NCI-H2029 (cell line): ENCODE results near the gene ELAVL1.
A peak's percentile ranks its signal among the peaks of the same experiment; 100 is the strongest.
"Not testable (repeated sequence)": the region's sequence is repeated elsewhere in the genome, so short reads cannot be mapped to it uniquely, and the experiment has no call there.

Source experiments
- DNase-seq: peaks from one replicate; lab custom pipeline; 2025; lab: John Stamatoyannopoulos, UW

The ELAVL1 gene

DNA sequence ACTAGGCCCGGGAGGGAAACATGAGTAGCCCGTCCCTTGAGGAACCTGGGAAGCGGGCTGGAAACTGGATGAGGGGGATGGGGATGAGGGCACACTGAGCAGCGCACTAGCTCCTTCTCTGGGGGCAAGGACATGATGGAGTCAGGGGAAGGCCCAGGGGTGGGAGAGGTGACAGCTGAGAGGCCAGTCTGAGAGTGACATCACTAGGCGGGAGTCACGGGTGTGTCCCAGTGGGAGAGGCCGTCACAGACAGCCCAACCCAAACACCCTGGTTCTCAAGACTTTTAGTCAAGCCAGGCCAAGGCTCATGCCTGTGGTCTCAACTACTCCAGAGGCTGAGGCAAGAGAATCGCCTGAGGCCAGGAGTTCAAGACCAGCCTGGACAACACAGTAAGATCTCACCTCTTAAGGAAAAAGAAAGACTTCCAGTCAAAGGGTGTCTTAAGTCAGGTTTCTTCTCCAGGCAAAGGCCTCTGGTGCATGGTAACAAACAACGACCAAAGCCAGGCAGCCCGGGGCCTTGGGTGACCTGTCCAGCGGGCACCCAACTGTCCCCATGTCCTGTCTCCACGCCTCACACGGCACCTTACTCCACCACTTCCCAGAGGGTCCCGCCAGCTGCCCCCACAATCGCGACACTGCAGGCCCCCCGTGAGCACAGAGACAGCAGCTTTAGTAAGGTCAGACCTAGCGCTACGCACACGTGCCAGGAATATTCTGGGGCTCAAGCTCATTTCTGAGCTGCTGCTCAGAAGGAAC is 36.5 kb downstream of the ELAVL1 start:
- no peak for DNase-seq

DNA sequence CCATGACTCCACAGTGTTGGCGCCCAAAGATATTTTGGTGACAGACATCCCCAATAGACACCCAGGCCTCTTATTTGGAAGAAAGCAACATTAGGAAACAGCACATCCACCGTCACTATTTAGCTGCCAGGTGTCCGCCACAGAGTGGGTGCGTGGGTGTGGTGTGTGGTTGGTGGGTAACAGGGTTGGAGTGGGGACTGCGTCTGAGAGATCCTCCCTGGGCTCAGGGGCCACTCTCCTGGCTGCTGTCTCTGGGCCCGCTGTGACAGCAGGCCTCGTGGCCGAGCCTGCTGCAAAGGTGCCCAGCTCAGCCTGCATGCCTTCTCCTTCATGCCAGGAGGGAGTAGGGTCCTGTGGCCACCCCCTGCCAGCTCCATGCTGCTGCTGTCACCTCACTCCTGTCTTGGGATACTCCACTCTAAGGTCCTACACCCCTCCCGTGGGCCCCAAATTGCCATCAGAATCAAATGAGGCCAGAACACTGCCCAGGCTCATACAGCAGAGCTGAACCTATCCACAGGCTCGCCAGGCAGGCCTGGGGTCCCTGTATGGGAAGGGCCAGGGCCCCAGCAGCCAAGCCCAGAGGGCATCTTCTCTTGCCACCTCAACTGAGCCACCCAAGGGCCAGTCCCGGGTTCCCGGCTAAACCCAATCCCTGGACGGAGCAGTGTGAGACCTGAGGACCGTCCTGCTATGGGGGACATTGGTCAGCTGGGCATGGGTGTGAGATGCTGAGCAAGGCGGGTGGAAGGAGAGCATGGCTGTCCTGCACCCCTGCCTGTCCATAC is 37.2 kb downstream of the ELAVL1 start:
- DNase-seq = no peak

DNA sequence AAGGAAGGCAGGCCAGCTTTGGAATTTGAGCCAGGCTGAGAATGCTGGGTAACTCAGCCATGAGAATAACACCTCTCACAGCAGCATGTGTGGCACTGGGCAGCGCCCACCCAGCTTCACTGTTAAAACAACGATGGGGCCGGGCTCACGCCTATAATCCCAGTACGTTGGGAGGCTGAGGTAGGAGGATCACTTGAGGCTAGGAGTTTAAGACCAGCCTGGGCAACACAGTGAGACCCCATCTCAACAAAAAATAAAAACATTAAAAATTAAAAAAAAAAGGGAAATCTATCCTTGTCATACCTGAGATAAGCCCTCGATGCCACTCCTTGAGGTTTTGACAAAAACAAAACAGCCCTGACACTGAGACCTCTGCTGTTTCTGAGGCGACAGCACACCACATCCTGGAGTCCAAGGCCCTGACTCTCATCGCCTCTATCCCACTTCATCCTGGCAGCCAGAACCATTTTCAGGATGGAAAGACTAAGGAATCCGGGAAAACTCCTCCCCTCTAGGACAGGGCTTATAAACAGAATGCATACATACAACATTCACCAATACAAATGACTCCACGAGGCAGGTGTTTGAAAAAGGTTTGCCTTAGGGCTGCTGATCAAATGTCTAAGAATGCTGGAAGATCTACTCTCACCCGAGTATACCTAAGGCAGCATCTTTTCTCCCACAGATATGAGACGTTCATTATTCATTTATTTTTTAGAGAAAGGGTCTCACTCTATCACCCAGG is 39.3 kb downstream of the ELAVL1 start:
- DNase-seq = no peak

DNA sequence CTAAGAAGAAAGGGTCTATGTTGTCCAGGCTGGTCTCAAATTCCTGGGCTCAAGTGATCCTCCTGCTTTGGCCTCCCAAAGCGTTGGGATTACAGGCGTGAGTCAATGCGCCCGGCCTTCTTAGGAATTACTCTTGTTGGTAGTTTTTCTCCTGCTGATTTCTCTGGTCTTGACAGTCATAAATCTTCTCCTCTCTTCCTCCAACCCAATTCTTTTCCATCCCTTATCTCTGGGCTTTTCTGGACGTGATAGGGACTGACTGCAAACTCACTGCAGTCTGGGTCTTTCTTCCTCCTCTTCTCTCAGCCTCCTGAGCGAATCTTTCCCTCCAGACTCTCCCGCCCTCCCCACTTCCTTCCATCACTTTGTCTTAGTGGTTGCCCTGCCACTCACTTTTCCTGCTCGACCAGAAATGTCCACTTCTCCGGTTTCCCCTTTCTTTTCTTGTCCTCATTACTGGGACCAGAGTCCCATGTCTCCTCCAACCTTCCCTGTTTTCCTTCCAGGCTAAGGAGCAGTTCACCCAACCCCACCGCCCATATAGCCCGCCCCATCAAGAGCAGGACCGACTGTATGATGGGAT is 40.1 kb downstream of the ELAVL1 start:
- DNase-seq = no peak

DNA sequence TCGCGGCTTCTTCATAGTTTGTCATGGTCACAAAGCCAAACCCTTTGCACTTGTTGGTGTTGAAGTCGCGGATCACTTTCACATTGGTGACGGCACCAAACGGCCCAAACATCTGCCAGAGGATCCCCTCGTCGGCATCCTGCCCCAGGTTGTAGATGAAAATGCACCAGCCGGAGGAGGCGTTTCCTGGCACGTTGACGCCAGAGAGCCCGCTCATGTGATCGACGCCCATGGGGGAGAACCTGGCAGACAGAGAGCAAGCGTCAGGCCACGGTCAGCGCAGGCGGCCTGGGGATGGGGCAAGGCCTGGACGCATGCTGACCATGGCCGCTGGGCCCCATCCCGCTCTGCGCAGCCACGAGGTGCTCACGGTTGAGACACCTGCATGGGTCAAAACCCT is 41.9 kb downstream of the ELAVL1 start:
- DNase-seq = no peak

DNA sequence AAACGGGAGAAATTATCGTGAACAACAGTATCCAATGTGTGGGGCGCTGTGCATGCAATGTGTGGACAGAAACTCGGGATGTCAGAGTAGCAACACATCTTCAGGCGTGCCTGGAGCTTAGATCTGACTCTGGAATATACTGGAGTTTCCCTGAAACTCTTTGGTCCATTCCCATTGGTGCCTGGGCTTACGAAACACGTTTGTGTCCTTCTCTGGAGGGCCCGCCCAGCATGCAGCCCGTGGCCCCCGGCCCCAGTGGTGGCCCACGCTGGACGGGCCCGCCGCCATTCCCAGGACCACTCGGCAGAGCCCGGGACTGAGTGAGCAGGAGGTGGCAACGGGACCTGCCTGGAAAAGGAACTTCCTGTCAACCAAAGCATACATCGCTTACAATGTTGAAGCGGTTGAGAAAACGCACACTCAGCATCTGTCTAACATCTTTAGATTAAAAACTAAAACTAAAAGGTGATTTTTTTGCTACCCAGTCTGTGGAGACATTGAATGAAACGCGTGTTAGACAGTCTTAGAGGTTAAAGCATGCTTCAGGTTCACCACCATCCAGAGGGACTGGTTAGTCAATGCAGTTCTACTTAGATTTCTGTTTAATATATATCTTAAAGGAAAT is 42.7 kb downstream of the ELAVL1 start:
- no peak for DNase-seq

DNA sequence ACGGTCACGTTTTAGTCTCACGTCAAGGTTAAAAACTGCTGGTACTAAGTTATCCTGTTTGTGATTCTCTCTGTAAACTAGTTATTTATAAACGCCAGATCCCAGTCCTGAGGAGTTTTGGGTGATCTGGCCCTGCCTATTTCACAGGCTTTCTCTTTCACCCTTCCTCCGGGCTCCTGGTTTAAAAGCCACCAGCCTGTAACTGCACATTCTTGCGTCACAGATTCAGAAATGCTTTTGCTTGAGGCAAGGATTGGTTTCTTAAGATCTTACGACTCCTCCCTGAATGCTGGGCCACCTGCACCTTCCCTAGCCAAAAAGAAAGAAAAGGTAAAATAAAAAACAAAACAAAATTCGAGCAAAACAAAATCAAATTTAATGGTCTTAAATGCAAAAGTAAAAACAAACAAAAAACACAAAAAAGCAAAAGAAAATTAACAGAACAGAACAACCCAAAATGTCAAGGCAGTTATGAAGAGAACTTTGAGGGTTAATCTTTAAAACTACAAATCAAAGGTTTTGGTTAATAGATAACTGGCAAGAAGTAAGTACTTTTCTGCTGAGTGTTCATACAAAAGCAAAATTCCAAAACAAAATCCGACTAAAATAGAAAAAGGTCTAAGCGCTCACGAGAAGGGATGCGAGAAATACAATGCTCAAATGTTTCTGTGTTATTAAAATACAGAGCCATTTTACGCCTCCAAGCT is 43.4 kb downstream of the ELAVL1 start:
- no peak for DNase-seq

DNA sequence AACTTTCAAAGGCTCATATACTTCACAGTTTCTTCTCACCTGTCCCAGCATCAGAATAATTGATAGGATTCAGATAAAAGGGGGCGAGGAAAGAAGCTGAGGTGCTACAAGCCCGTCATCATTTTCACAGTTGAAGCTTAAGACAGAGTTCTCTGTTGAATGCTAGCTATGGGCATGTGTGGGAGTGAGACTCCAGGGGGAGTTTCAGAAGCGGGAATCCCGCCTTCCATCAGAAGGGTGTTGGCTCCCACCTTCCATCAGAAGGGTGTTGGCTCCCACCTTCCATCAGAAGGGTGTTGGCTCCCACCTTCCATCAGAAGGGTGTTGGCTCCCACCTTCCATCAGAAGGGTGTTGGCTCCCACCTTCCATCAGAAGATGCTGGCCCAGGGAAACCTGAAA is 44.4 kb downstream of the ELAVL1 start:
- not testable (repeated sequence) for DNase-seq

DNA sequence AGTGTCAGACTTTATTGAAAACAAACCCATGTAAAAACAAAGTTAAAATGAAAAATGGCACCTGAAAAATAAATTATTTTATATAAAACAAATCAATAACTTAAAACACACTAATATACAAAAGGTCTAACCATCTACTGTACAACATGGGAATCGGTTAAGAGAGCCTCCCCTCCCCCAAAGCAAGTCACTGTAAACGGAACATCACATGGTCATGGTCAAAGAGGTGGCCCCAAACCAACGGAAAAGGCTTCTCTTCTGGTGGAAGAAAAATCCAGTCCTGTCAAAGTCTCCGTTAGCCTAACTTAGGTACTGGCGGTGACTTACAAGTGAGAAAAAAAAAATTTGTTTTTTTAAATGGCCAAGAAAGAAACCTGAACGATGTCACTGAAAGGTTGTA is 46.2 kb downstream of the ELAVL1 start:
- no peak for DNase-seq

DNA sequence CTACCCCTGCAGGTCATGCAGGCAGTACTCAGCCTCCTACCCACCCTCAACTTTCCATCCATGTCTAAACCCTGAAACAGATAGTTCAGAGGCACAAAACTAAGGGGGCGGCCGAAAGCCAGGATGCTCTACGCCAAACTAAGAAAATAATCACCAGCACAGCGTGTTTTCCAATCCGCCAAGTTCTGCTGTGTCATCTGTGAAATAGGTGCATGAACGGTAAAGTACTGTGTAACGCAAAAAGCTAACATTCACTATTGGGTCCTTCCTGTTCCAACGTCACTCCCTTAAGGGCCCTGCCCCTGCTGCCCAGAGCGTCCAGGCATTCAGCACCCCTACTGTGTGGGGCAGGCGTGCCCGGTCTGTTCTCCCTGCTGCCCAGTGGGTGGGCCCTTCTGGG is 49.7 kb downstream of the ELAVL1 start:
- DNase-seq = no peak

DNA sequence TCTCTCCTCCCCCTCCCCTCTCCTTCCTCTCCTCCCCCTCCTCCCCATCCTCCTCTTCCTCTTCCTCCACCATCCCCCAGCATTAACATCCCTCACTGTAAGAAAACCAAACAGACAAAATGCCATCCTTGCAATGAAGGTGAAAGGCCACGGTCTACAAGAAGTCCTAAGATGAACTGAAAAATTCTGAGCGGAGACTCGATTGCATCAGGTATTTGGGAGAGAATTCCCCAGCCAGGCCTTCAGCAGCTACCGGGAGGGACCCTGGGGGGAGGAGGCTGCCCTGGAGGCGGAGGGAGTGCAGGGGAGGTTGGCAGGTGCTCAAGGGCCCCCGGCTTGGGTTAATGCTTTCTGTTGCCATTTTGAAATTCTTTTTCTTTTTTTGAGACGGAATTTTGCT is 51.9 kb downstream of the ELAVL1 start:
- DNase-seq = no peak

DNA sequence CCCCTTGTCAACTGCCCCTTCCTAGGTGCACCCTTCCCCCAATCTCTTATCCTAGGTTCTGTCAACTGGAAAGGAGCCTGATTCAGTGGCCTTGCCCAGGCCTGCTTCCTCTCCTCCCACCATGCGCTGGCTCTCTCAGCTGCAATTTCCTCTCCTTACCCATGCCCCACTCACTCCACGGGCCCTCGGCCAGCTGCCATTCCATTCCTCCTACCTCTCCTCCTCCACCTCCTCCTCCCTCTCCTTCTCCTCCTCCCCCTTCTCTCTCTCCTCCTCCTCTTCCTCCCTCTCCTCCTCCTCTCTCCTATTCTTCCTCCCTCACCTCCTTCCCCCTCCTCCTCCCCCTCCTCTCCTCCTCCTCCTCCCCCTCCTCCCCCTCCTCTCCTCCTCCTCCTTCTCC is 52.4 kb downstream of the ELAVL1 start:
- no peak for DNase-seq

DNA sequence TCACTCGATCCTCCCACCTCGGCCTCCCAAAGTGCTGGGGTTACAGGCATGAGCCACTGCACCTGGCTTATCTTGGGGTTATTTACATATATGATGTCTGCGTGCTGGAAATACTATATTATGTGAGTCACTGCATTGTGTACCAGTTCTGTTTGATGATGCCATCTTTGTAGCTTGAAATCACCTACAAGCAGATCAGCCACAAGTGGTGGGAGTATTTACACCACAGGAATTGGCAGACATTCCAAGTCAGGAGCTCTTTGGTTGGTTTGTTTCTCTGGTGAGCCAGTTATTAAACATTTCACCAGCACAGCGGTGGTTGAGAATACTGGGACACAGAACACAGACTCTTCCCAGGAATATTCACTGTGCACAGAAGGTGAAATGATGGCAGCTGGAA is 57.5 kb downstream of the ELAVL1 start:
- no peak for DNase-seq

DNA sequence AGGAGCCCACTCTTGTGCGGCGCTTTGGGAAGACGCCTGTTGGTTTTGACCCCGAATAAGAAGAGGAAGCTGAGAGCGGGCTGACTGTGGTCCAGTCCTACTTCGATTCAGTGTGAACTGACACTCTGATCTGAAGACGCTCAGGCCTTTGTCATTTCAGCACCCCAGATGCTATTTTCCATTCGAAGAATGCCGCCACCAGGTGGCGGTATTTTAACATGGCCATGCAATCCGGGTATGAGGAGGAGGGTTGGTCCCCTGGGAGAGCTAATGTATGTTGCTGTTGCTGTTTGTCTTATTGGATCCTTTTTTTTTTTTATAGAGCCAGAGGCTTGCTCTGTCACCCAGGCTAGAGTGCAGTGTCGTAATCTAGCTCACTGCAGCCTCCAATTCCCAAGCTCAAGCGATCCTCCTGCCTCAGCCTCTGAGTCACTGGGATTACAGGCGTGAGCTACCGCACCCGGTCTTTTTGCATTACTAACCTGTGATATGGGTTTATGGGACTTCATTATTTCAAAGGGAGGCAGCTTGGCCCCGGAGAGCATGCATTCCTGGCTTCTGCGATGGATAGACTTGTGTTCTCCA is 61.2 kb downstream of the ELAVL1 start:
- DNase-seq = peak; percentile 88

DNA sequence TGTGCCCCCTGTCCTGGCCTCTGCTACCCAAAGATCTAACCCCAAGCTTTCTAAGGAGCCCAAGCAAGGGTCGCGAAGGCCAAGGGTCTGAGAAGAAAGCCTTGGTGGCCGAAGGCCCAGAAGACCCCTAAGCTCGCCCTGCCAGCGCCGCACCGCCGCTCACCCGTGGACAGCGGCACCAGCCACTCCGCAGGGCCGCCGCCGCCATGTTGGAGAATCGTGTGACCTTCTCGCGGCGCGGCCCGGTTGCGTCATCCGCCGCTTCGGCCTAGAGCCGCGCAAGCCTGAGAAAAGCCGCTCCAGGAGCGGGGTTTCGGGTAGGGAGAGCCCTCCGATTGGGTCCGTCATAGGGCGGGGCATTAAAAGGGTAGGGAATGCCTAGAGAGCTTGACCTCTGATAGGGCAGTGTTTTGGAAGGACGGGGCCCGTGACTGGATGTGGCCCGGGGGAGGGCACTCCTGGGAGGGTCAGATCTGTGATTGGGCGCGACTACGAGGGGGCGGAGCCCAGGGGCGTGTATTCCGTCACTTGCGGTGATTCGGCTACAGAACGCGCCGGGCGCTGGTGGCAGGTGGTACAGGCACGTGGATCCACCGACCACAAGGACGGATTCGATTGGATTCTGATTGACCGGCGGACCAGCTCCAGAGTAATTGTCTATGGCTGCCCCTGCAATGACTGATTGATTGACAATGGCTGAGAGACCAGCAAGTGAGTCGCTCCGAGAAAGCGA is 61.8 kb downstream of the ELAVL1 start, which contains the start of gene TIMM44:
Gene TIMM44, minus strand, starts transcription at position 223 of the 733 bp plus-strand sequence. Its CDS starts 15 bp downstream, at position 208.
- DNase-seq = peak; percentile 100

DNA sequence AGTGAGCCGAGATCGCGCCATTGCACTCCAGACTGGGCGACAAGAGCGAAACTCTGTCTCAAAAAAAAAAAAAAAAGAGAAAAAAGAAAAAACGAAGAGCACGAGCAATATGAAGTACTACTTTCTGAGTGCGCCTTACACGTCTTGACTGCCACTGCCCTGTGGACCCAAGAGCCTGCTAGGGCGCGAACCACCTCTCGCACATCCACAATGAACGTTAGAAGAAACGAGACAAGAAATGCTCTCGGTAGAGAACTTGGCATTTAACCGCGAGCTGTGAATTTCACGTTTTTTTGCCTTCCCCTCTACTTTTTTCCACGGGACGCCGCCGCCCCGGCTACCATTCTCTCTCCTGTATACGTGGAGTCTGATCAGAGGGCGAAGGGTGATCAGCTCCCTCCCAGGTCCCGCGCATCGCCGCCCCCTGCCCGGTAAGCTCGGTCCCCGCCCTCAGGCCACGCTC is 62.4 kb downstream of the ELAVL1 start:
- no peak for DNase-seq

DNA sequence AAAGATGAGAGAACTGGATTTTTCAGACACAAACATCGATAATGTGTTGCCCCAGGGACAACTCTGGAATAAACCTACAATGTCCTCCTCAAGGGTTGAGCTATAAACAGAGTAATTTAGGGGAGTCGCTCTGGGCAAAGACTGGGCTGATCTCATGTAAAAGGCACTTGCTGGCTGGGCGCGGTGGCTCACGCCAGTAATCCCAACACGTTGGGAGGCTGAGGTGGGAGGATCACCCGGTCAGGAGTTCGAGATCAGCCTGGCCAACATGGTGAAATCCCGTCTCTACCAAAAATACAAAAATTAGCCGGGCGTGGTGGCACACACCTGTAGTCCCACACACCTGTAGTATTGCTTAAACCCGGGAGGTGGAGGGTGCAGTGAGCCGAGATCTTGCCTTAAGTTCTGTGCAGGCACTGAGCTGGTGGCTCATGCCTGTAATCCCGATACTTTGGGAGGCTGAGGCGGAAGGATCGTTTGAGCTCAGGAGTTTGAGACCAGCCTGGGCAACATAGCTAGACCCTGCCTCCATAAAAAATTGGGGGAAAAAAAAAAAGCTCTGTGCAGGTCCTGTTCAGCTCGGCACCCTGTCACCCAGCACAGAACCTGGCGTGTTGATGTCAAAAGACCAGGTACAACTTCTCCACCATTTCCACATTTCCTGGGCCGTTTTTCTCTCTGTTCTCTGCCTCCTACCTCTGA is 63.4 kb downstream of the ELAVL1 start:
- DNase-seq = no peak

DNA sequence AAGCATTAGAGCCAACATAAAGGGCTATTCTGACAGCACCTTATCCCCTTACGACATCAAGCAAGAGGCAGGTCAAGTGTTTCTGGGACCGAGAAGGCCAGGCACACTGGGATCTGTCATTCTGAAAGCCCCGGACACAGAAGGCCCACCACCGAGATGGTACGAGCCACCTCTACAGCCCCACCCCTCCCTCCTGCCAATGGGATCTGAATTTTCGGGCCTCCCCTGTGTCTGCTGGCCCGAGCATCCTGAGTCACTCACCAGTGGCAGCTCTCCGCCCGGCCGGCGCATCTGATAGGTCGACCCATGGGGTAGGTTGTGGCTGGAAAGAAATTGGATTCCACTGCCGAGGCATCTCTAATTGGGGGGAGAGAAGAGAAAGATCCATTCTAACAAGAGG is 64.6 kb downstream of the ELAVL1 start:
- DNase-seq = no peak

DNA sequence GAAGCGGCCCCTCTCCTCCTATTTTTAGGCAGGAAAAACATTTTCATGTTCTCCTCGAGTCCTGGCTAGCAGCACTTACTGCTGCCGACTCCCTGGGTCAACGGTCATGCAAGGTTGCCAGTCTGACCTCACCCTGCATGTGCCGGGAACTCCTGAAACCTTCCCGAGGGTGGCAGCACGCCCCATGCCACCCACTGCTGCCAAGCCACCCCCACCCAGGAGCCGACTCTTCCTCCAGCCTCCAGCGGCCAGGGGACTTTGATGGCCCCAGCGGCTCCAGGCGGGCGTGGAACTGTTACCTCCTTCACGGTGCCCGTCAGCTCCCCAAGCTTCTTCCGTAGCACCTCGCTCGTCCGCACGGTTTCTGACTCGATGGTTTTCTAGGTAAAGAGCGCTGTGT is 70.7 kb downstream of the ELAVL1 start:
- no peak for DNase-seq
